ENCODE data around the gene ANKRD11.

The ANKRD11 gene

DNA sequence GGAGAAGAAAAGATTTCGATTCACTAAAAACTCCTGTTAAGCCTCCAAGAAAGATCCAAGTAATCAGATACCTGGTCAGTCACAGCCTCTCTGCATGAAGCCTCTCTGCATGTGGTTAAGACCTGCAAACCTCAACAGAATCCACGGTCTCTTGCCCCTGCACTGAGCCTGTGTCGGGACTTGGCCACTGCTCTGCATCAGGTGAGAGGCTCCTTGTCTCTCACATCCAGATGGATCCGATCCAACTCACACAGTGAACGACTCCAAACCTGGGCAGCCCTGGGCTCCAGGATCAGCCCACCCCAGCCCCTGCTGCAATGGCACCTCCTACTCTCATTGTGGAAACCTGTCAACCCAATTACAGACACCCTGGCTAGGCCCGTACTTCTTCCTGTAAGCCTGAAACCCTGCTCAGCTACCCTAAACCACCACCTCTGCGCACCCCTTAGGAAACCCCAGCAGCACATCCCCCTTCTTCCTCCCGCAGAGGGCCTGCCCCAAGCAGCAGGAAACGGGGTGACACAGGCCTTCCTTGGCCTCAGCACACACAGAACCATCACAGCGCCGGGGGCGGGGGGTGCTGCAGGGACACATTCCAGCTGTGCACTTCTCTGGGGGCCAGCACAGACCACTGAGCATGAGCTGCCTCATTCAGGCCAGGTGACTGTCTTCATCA, 129.5 kb downstream of the ANKRD11 start:
- DNase-seq, result no peak

DNA sequence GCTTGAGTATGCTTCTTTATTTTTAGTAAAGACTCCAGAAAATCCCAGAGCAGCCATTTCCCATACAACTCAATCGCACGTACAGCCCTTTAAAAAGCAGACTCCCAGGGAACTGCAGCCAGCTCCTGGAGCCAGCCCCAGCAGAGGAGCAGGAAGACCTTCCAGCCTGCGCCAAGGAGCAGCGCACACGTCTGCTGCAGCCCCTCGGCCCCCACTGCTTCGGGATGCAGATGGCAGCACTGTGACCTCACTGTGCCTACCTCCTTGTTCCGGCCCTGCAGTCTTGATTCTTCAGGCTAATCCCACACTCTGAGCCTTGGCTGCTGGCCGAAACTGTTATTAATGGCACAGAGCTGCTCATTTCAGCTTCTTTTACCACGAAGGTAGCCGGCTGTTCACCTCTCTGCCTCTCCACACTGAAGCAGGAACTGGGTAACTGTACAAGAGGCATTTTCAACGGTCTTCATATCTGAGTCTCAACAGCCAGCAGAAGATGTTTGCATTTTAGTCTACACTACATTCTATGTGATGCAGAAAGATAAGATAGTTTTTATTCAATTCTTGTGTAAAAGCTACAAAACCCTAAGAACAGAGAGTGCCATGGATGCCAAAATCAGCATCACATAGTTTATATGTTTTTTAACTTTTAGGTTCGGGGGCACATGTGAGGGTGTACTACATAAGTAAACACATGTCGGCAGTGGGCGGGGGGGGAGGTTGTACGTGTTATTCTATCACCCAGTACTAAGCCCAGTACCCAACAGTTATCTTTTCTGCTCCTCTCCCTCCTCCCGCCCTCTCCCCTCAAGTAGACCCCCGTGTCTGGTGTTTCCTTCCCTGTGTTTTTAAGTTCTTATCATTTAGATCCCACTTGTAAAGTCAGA, 130.9 kb downstream of the ANKRD11 start:
- no peak for DNase-seq

DNA sequence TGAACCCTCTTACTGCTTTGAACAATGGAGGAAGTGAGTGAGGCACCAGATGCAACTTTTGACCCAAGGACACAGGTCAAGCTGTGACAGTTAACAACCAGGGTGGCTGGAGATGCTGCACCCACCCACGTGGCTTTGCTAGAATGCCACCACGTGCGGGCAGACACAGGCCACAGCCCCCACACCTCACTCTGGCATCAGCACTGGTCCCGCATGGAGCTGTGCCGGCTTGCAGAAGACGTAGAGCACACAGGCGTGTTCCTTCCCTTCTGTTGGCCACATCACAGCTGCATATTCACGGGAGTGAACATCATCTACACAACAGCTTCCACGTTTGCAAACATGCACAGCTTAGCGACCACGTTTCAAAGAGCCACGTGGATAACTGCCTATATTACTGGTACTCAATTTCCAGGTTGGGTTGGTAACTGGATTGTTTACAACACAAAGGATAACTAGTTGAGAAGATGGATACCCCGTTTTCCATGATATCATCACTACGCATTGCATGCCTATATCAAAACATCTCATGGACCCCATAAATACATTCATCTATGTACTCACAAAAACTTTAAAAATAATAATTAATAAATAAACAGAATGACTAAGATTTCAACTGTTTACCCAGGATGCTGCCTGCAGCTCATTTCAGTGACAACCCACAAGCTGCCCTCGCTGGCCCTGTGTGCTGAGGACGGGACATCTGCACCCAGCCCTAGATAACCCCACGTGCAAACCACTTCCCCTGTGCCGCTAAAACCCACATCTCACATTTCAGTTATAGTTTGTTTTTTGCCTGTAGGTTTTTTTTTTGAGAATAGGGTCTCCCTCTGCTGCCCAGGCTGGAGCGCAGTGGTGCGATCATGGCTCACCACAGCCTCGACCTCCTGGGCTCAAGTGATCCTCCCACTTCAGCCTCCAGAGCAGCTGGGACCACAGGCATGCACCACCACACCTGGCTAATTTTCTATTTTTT, 132.0 kb downstream of the ANKRD11 start:
- DNase-seq, result no peak

DNA sequence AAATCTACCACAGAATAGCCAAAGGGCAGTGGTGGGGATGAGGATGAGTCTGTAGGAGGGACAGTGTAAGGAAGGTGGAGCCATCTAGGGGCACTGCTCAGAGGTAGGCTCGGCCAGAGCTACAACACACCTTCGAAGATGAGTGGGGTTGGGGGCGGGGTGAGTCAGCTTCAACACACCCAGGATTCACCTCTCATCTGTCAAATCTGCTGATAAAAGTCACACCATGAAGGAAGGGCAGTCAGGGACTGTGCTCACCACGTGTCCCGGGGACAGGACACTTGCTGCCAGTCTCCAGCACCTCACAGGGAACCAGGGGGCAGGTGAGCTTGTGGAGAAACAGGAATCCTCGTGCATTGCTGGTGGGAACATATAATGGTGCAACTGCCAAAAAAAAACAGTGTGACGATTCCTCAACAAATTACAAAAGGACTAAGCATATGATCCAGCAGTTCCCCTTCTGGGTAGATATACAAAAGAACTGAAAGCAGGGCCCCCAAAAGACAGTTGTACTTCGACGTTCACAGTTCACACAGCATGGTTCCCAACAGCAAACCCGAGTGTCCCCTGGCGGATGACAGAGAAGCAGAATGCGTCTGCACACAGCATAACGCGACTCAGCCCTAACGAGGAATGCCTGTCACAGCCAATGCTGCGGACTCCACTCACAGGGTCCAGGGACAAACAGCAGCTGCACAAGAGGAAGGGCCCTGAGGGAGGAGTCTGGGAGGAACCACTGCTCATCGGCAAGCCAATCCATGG, 133.1 kb downstream of the ANKRD11 start:
- DNase-seq, result no peak

DNA sequence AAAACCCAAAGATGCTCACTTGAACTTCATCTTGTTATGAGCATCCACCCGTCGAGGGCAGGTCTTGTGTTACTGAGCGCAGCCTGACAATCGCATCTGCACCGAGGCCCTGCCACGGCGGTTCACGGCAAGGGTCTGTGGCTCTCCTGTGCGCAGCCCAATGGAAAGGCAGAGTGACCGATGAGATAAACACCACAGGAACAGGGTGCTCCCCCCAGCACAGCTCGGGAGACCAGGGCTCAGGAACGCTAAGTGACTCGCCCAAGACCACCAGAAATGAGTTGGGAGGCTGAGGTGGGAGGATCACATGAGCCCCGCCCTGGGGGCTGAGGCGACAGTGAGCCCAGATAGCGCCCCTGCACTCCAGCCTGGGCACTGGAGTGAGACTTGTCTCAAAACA, 134.7 kb downstream of the ANKRD11 start:
- no peak for DNase-seq

DNA sequence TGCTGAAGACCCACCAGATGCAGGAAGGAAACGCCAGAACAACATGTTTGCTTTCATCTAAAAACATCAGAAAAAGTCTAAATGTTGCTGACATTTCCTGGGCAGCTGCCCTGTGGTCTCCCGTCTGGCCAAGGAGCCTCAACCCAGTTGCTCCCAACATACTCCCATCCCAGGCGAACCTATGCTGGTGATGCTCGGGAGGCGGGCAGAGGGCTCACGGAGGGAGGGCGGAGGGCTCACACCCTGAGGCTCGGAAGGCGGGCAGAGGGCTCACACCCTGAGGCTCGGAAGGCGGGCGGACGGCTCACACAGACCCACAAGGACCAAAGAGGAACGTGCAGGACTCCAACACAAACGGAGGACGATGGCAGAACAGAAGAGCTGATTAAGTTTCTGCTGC, 135.4 kb downstream of the ANKRD11 start:
- no peak for DNase-seq

DNA sequence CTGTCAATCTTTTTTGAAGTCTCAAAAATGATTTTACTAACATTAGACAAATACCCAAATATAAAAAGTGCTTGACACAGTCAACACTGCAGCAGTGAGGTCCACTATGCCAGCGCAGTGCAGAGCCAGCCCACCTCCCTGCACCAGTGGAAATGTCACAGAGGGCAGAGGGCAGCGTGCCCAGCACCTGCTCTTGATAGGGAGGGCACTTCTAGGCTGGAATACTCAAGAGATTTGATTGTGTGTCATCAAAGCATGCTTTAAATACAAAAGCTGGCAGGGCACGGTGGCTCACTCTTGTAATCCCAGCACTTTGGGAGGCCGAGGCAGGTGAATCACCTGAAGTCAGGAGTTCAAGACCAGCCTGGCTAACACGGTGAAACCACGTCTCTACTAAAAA, 136.0 kb downstream of the ANKRD11 start:
- DNase-seq, result no peak

DNA sequence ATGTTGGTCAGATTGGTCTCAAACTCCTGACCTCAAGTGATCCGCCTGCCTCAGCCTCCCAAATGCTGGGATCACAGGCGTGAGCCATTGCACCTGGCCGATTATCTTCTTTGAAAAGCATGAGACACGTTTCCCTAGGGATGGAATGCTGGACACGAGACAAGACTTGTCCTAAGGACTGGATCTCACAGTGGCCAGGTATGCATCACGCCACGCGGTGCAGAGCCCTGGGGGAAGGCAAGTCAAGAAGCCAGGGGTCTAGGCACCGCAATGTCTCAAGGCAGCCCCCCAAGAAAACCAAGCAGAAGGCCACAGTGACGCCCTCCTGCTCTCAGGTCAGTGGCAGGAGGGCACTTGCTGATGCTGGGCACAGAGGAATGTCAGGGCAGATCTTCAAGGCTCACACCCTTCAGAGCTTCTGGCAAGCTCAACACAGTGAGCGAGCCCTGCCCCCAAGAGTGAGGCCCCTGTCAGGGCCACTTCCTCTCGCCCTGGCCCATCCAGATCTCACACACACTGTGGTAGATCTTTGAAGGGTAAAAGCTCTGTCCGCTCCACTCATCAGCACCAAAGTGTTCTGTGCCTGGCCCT, 138.2 kb downstream of the ANKRD11 start:
- no peak for DNase-seq

DNA sequence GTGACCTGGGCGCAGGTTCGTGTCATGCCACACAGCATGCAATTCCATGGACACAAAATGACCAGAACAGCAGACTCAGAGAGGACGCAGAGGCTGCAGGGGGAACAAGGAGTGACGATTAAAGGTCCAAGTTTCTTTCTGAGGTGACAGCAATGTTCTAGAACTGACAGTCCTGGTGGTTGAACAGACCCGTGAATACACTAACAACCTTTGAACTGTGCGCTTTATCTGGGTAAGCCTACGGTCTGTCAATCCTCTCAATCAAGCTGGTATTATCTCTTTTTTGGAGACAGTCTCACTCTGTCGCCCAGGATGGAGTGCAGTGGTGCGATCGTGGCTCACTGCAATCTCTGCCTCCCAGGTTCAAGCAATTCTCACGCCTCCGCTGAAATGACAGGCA, 138.7 kb downstream of the ANKRD11 start:
- no peak for DNase-seq

DNA sequence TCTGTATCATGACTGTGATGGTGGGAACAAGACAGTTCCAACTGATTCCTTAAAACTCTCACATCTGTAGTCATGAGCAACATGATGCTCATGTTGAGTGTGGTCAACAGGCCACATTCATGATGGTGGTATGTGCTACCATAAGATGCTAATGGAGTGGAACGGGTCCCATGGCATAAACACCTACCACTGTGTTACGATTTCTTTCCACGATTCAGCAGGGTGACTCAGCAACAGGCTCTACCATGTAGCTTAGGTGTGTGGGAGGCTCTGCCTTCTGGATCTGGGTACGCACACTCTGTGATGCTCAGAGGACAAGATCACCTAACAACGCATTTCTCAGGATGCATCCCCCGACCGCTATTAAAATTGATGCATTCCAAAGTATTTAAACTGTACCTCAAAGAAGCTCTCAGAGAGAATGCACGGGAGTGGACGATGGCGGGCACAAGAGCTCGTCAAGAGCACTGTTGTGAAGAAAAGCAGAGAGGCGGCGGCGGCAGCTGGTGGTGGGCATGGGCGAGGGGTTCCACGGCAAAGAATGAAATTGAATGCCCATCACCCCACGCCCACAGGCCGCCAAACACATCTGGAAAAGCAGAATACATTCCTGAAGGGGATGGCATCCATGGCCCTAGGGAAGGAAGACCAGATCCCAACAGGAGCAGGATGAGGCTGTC, 139.5 kb downstream of the ANKRD11 start:
- DNase-seq, result no peak

DNA sequence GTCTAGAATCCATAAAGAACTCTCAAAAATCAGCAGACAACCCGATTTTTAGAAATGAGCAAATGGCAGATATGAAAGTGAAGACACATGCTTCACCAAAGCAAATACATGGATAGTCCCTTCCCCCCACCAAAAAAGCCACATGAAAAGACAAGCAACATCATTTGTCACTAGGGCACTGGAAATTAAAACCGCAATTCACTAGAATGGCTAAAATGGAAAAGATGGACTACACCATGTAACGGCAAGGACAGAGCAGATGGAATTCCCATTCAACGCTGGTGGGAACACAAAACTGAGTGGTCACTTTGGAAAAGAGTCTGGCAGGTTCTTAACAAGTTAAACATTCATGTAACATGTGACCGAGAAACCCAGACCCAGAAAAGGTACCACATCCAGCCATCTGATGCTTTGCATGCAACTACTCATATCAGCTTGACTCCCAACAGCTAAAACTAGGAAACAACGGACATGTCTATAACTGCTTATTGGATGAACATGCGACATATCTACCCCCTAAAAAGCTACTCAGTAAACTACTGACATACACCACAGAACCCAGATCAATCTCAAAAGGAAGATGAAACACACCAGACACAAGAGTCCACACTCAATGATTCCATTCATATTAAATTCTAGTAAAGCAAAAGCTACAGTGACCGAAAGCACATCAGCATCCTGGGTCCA, 140.3 kb downstream of the ANKRD11 start:
- no peak for DNase-seq

DNA sequence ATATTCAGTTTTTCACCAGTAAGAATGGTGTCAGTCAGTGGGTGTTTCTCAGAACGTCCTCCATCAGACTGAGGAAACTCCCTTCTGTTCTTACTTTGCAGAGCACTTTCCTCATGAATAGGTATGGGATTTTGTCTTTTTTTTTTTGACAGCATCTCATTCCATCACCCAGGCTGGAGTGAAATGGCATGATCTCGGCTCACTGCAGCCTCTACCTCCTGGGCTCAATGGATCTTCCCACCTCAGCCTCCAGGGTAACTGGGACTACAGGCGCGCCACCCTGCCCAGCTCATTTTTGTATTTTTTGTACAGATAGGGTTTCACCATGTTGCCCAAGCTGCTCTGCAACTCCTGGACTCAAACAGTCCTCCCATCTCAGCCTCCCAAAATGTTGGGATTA, 142.6 kb downstream of the ANKRD11 start:
- DNase-seq, result no peak

DNA sequence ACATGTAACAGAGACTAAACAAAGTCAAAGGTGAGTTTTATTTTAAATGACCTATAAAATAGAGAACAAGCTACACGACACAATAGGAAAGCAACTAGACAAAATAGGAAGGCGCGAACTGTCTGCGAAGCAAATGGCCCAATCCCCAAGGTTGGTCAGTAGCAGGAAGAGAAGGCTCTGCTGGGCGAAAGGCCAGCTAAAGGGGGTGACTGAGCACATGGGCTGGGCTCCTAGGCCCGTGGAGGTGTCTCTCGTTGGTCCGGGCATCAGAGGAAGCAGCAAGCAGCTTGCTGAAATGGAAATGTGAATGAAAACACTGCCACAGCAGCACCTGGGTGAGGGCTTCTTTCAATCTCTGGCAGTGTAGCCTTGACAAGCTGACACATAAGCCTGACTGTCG, 143.5 kb downstream of the ANKRD11 start:
- DNase-seq, result no peak

DNA sequence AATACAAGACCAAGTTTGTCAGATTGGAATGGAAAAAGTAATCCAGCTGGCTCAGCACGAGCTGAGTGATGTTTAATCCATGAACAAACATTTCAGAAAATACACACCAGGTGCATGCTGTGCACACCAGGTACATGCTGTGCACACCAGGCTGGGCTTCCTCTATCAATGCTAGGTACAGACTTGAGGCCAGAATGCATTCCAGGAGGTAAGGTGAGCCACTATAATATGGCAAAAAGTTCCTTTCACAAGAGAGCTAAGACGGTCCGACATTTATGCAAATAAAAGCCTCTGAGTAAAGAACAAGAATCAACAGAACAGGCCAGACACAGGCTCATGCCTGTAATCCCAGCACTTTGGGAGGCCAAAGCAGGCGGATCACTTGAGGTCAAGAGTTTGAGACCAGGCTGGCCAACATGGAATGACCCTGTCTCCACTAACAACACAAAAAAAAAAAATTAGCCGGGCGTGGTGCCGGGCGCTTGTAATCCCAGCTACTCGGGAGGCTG, 144.7 kb downstream of the ANKRD11 start:
- DNase-seq, result no peak

DNA sequence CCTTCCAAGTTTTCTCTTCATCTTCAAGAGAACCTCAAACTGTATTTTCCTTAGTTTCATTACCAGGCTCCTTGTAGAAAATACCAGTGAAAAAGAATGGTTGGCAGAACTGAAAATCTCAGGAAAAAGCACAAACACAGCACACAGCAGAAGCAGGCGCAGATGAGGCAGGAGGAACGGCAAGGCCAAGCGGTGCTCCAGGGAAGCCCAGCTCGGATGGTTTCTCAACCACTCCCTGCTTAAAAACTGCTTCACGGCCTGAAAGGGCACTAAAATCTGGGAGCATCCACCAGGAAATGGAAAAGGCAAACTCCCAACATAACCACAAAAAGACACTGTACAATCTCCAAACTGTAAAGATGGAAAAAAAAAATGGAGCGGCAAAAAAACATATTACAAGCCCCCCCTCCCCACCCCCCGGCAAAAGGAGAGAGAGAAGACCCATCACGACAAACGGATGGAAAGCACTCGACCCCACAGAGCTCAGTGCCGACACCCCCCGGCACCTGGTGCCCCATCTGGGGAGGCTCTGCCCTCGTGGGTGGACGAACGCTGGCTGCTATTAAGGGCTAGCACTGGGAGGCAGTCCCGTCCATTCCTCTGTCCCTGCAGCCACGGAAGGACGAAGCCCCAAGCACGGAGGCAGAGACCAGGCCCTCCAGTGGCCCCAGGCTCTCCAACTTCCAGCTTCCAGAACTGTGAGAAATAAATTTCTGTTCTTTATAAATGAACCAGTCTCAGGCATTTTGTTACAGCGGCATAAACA, 145.3 kb downstream of the ANKRD11 start:
- no peak for DNase-seq

DNA sequence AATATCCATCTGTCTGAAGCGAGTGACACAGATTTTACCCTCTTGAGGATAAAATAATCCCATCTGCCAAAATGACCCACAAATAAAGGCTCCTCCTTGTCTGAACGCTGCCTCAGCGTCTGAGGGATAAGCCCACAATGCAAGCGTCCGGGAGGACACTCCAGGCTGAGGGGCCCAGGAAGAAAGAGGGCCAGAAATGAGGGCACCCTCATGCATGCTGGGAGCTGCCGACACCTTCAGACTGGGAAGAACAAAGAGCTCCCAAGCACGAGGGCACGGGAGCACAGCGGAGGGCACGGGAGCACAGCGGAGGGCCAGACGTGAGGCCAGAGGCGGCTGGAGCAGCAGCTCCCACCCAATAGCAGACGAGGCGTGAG, 145.9 kb downstream of the ANKRD11 start:
- no peak for DNase-seq

DNA sequence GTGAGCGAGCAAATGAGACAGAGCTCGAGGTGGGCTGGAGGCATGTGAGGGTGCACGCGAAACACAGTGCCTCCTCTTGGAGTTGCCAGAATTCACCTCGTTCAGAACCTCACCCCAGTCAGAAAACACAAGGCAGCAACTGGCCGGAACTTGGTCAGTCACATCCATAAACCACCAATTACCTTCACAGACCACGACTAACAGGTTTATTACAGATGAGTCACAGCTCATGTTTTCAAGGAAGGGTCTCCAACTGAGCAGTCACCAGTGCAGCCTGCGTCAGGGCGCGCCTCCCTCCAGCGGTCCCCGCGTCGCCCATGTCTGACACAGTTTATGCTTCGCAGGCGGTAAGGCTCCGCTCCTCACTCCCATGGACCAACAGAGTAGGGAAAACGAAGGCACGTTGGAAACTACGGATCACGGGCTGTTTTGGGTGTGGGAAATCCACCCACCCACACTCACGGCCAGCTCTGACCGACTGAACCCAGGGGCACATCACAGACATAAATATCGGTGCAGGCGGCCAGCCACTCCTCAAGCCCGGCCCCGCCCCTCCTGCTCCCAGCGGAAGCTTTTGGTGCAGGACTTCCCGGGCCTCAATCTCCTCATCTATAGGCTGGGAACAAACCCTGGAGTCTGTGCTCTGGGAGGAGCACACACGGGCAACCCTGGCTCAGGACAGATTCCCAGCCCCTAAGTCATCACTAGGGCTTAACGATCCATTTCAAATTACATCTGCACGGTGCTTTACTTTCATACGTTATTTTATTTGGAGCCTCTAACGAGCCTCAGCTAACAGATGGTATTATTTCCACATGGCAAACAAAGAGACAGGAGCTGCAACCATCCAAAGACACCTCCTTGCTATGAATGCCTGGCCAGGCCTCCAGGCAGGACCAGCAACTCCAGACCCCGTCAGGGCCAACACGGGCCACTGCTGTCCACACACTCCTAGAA, 146.6 kb downstream of the ANKRD11 start:
- no peak for DNase-seq

Measured in 8988T (cell line).